HL-60/S4 treated with retinoic acid at 250 ng/mL for 4 days and 3 days (cell line): ENCODE data around the gene HEXIM1.

ENCODE experiments used
- in situ Hi-C: fragments of 300-500 bp; cut with MboI; formaldehyde crosslinking; loops from 2 replicates; pipeline ENCODE4 v1.7.0; 2022; ENCODE audit warnings: low sequenced_read_pairs

The HEXIM1 gene

GRCh38 chr17:45128989-45129388 lies 19.3 kb upstream of the HEXIM1 start:
- in situ Hi-C loops: no loop called here

- in situ Hi-C loops: no loop called here
Observed at GRCh38 chr17:45129426-45129939, 18.8 kb upstream of the HEXIM1 start.

- in situ Hi-C loops: no loop called here
Observed at GRCh38 chr17:45129940-45130680, 18.2 kb upstream of the HEXIM1 start.

- in situ Hi-C loops: no loop called here
Observed at GRCh38 chr17:45130681-45131615, 17.3 kb upstream of the HEXIM1 start.

- in situ Hi-C loops: no loop called here
Observed at GRCh38 chr17:45131616-45132319, 16.5 kb upstream of the HEXIM1 start.

GRCh38 chr17:45132320-45132571 lies 16.0 kb upstream of the HEXIM1 start, which contains the start of gene PLCD3:
TSS of gene PLCD3 (minus strand) at chr17:45132515. CDS start at chr17:45132410, 105 bp downstream.
- in situ Hi-C loops: no loop called here

GRCh38 chr17:45132572-45133463 lies 15.5 kb upstream of the HEXIM1 start:
- in situ Hi-C loops: no loop called here

- in situ Hi-C loops: no loop called here
Observed at GRCh38 chr17:45135192-45135977, 12.9 kb upstream of the HEXIM1 start, which contains the start of gene ACBD4. TSS of gene ACBD4 (plus strand) at chr17:45135687. CDS start at chr17:45136145, 458 bp downstream.

GRCh38 chr17:45135978-45136791 lies 12.1 kb upstream of the HEXIM1 start:
- in situ Hi-C loops: no loop called here

- in situ Hi-C loops: no loop called here
Observed at GRCh38 chr17:45136846-45137560, 11.3 kb upstream of the HEXIM1 start.

- in situ Hi-C loops: no loop called here
Observed at GRCh38 chr17:45137561-45138305, 10.5 kb upstream of the HEXIM1 start.

- in situ Hi-C loops: no loop called here
Observed at GRCh38 chr17:45138911-45139532, 9.3 kb upstream of the HEXIM1 start.

GRCh38 chr17:45139533-45139920 lies 8.7 kb upstream of the HEXIM1 start:
- in situ Hi-C loops: no loop called here

GRCh38 chr17:45143094-45143670 lies 5.1 kb upstream of the HEXIM1 start:
- in situ Hi-C loops: no loop called here

GRCh38 chr17:45143767-45144198 lies 4.5 kb upstream of the HEXIM1 start:
- in situ Hi-C loops: no loop called here
